GM04504 (cell line): ENCODE results near the gene FBXL17.
"Not testable (repeated sequence)": the region's sequence is repeated elsewhere in the genome, so short reads cannot be mapped to it uniquely, and the experiment has no call there.

Source experiments
- DNase-seq: peaks from one replicate; pipeline ENCODE4 v3.0.0-alpha.2; 2012; ENCODE audit warnings: low read depth

Gene FBXL17

DNA sequence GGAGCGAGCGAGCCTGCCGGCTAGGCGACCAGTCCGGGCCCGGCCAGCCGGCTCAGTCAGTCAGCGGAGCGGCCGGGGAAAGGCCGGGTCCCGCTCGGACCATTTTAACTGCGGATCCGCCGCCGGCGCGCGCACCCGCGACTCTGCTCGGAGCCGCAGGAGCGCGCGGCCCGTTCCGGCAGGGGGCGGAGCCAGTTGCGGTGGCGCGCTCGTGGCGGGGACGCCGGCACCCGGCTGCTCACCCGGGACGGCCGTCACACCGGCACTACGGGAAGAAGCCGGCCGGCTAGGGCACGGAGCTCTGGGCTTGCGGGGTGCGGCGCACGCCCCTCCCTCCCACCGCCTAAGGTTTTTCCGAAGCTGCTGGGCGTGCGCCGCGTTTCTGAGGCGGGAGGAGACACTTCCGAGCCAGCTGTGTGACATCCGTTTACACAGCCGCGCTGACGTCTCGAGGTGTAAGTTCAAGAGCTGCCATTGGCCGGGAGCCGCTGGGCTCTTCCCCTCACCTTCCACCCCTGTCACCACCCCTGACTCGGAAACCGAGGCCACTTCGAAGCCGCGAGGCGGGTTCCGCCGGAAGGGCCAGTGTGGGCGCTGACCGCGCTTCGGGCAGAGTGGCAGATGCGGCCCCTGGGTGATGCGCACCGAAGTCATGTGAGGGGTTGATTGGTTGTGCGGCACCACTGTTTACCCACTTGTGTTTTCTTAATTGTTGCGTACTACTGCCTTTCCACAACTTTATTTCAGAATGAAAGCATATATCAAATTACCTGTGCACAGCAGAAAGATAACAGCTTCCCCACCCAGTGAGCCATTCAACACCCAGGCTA lies at the start of gene FBXL17:
Gene FBXL17 (minus strand): TSS at position 145 of the 830 bp plus-strand sequence.
- DNase-seq = peak; percentile 79

DNA sequence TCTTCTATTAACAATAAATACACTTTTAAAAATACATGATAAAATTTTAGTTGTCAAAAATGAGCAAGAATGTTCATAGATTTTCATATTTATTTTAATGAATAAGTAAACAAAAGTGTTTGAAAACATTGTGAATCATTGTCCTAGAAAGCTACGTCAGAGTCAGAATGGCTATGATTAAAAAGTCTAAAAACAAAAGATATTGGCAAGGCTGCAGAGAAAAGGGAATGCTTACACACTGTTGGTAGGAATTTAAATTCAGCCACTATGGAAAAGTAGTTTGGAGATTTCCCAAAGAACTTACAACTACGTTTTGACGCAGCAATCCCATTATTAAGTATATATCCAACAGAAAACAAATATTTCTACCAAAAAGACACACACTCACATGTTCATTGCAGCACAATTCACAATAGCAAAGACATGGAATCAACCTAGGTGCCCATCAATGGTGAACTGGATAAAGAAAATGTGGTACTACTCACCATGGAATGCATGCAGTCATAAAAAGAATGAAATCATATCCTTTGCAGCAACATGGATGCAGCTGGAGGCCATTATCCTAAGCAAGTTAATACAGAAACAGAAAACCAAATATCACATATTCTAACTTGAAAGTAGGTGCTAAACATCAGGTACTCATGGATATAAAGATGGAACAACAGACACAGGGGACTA lies 49.2 kb upstream of the FBXL17 start:
- DNase-seq = peak; percentile 22

DNA sequence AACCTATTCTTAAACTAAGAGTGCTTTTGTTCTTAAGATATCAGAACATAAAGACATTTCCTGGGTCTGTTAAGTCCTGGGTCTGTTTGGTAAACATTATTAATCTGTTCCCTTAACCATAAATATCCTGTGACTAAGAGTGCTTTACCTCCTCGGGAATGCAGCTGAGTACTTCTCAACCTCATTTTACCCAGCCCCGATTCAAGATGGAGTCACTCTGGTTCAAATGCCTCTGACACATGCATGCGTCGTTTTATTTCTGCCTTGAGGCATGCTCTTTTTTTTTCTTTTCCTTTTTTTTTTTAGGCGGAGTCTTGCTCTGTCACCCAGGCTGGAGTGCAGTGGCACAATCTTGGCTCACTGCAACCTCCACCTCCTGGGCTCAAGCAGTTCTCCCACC lies 39.8 kb upstream of the FBXL17 start:
- DNase-seq = no peak

DNA sequence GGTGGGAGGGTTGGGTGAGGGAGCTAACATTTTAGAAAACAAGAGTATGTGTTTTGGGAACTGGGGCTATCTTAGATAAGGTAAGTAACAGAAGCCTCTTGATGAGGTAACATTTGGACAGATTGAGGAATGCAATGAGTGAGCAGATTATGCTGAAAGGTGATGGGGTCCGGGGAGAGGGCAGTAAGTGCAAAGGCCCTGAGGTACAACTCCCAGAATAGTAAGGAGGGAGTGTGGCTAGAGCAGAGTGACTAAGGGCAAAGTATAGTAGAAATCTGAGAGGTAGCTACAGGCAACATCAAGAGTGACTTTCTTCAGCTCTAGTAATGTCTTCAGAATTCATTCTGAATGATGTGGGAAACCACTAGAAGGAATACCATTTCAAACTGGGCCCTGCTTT lies 38.9 kb upstream of the FBXL17 start:
- DNase-seq = no peak

DNA sequence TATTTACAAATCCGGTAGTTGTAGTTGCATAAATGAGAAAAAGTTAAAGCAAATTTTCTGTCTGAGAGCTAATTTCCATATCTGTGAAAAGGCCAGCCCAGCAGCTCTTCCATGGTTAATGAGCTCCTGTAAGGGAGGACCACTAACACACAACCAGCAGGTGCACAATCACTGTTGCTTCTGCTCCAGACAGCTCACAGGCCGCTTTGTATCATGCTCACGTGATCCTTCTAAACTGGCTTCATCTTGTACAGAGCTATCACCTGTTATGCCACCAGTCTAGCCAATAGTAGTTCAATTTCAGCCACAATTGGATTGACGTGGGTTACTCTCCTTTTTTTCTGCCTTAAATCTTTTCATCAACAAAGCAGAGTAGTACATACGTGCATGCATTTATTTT lies 38.3 kb upstream of the FBXL17 start:
- no peak for DNase-seq

DNA sequence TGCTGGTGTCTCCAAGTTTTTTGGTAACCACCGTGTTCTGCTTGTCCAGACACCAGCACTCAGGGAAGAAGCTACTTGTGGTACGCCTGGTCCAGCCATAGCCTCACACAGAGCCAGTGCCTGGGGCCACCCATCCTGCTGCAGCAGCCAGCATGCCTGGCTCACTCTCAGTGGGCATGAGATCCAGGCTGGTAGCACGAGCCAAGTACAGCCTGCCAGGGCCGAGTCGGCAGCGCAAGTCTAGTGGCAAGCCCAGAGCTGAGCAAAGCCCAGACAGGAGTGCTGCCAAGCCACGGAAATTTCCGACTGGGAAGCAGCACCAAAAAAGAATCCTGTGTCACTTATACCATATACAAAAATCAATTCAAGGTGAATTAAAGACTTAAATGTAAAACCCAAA lies 36.3 kb upstream of the FBXL17 start:
- no peak for DNase-seq

DNA sequence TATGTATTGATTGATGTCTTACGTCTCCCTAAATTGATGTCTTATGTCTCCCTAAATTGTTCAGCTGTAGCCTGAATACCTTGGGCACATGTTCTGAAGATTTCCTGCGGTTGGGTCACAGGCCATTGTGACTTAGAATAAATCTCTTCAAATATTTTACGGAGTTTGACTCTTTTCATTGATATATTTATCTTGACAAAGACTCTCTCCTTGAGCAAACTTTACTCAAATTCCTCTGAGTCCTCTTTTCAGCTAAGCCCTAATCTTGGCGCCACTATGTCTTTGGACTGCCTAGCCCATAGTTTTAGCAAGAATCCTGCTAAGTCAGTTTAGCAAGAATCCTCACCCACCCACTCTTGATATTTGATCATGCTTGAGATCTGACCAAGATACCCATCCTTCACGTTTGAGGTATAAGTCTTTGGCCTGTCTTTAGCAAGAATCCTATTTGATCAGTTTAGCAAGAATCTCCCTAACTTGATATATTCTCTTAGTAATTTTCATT lies 35.3 kb upstream of the FBXL17 start:
- no peak for DNase-seq

DNA sequence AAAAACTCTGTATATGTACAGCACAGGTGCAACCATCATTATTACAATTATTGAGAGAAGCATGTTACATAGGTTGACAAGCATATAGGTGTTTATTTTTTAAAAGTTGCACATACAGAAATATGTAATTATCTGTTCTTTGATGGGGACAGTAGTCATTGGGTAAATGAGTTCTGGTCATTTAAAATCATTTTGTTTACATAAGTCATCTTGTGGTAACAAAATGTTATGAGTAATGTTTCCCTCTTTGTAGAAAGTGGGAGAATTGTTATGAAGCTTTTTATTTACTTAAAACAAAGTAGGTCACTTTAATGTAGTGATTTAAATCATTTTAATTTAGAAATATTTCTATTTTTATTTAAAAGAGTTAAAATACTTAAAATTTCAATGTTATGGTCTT lies 33.8 kb upstream of the FBXL17 start:
- DNase-seq = no peak

DNA sequence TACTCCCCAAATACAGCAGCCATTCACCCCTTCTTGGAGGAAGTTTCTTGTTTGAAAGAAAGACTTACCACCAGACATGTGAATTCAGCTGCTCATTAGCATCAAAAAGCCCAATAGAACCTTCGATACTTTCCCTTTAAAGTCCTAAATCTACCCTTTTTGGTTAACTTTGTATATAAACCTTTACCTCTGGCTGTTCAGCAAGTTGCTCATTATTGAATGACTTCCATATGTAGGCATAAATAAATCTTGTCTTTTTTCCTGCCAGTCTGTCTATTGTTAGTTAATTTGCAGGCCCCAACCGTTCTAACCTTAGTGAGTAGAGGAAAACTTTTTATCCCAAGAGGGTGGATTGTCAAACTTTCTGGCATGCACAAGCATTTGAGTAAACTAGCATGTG lies 27.9 kb upstream of the FBXL17 start:
- no peak for DNase-seq

DNA sequence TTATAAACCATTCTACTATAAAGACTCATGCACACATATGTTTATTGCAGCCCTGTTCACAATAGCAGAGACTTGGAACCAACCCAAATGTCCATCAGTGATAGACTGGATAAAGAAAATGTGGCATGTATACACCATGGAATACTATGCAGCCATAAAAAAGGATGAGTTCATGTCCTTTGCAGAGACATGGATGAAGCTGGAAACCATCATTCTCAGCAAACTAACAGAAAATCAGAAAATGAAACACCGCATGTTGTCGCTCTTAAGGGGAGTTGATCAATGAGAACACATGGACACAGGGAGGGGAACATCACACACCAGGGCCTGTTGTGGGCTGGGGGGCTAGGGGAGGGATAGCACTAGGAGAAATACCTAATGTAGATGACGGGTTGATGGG lies 23.3 kb upstream of the FBXL17 start:
- not testable (repeated sequence) for DNase-seq

DNA sequence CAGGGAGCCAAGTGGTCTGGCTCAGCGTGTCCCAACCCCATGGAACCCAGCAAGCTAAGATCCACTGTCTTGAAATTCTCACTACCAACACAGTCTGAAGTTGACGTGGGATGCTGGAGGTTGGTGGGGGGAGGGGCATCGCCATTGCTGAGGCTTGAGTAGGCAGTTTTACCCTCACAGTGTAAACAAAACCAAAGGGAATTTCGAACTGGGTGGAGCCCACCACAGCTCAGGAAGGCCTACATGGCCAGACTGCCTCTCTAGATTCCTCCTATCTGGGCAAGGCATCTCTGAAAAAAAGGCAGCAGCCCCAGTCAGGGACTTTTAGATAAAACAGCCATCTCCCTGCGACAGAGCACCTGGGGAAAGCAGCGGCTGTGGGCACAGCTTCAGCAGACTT lies 17.1 kb upstream of the FBXL17 start:
- no peak for DNase-seq

DNA sequence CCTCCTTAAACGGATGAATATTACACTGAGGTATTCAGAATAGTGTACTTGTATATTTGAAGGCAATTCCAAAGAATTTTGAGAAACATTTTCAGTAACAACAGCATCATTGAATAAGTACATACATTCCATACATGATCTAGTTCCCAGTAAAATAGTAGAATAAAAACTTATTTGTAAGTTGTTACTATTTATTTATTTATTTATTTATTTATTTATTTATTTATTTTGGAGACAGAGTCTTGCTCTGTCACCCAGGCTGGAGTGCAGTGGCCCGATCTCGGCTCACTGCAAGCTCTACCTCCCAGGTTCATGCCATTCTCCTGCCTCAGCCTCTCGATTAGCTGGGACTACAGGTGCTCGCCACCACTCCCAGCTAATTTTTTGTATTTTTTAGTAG lies 14.9 kb upstream of the FBXL17 start:
- not testable (repeated sequence) for DNase-seq

DNA sequence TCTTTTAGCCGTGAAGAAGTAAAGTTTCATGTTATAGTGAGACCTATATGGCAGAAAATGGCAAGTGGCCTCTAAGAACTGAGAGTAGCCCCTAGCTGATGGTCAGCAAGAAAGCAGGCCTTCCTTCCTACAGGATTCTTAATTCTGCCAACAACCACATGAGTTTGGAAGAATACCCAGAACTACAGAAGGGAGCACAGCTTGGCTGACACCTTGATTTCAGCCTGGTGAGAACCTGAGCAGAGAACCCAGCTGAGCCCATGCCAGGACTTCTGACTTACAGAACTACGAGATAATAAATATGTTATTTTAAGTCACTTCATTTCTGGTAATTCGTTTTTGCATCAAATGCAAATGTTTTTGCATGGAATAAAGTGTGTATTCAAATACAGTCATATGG lies 5.9 kb upstream of the FBXL17 start:
- DNase-seq = no peak

DNA sequence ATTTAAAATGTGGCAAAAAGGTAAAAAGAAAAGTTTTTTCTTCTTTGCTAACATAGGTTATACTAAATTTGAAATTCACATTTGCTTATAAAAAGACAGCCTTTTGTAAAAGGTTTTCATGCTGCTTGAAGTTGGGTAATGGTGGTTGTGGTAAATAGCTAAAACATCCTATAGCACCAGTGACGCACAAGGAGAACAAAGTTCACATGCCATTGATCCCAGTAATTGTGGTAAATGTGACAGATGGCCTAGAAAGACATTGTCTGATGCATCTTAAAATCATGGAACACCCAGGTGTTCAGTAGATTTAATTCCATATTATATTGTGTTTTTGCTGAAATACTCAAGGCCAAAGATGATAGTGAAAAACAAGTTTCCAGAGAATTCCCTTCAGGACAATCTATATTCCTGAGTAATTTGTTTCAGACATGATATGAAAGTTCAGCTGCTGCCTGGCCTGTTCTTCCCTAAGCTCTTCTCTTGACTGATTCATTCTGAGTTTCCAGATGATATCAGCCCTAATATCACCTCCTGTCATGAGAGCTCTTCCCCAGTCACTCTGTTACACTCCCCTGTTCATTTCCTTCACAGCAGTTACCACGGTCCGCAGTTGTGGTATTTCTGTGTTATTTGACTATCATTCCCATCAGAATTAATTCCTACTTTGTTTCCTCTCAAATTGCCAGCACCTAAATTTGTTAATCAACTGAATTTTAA lies 4.6 kb upstream of the FBXL17 start:
- peak; percentile 10 for DNase-seq

DNA sequence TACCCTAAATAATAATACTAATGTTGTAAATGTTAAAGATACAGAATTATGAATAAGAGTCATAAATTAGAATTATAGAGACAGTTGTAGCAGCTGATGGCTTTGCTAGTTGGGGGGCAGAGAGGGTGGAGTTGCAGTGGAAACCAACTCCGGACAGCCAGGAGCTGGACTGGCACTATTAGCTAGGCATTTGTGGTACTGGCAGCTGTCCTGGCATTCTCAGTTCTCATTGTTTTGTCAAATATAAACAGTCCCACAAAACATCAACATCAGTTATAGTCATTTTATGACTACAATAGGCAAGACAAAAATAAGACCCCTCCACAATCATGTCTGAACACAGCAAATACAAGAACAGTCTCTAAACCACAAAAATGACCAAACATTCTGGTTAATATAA lies 2.8 kb upstream of the FBXL17 start:
- no peak for DNase-seq

DNA sequence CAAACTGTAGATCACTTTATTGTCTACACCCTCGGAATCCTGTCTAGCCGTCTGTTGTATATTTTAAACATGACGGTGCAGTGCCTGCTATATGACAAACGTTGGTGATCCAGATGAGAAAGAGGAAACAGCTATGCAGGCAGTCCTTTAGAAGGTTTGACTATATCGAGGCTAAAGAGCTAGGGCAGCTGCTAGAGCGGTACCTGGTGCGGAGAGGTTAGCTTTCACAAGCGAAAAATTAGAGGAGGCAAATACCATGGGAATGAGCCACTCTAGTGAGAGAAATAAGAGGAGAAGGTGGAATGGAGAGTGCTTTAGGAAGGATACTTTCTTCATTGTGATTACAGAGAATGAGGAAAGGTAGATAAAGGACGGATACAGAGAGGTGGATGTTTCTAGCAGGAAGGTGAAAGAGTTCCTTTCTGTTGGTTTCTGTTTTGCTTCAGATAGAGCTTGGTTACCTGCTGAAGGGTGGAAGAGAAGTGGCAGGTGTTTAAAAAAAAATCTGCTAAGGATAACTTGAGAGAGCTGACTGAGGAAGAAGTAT lies 959 bp upstream of the FBXL17 start:
- no peak for DNase-seq

DNA sequence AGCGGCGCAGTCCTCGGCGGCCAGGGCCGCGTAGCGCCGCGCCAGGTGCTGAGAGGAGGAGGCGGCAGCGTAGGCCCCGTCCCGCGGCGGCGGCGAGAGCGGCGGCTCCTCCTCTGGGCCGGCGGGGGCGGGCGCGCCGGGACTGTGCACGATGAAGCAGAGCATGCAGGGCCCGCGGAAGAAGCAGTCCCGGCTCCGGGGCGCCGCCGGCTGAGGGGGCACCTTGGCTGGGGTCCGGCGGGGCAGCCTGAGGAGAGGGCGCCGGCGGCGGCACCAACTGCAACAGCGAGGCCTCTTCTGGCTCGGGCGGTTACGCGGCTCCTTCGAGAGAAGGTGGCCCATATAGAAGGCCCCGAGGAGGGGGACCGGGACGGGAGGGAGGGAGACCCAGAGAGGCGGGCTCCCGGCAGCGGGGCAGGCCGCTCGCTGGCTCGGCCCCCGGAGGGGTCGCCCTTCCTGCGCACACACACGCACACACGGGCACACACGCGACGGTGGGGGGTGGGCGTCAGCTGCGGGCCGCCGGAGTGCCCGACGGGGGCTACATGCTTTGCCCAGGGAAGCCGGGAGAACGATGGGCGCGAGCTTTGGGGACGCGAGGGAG lies 446 bp downstream of the FBXL17 start:
- peak; percentile 33 for DNase-seq

DNA sequence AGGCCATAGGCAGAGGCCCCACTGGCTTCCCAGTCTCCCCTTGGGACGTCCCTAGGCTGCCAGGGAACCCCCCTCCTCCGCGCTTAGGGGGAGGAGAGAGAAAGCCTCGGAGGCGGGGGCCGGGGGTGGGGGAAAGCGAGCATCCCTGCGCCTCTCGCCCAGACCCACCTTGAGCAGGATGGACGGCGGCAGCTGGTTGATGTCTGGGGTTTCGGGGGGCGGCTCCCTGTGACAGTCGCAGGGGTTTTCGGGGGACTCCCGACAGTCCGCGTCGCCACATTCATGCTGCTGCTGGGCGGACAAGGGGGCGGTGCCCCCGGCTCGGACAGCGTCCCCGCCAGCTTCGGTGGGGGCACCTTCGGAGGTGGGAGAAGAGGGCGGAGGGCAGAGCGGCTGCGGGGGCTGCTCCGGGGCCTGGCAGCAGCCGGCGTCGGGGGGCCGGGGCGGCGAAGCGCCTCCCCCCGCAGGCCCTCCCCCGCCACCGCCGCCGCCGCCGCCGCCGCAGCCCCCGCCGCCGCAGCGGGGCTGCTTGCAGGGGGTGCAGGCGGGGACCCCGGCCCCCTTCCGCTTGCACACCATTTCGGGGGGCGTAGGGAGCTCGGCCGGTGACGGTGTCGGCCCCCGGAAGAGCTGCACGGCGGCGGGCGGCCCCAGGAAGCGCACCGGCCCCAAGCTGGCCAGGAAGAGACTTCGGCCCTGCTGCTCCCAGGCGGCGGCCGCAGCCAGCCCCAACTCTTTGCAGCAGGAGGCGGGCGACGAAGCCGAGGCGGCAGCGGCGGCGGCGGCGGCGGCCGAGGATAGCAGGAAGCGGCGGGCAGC lies 1.2 kb downstream of the FBXL17 start:
- DNase-seq = no peak

DNA sequence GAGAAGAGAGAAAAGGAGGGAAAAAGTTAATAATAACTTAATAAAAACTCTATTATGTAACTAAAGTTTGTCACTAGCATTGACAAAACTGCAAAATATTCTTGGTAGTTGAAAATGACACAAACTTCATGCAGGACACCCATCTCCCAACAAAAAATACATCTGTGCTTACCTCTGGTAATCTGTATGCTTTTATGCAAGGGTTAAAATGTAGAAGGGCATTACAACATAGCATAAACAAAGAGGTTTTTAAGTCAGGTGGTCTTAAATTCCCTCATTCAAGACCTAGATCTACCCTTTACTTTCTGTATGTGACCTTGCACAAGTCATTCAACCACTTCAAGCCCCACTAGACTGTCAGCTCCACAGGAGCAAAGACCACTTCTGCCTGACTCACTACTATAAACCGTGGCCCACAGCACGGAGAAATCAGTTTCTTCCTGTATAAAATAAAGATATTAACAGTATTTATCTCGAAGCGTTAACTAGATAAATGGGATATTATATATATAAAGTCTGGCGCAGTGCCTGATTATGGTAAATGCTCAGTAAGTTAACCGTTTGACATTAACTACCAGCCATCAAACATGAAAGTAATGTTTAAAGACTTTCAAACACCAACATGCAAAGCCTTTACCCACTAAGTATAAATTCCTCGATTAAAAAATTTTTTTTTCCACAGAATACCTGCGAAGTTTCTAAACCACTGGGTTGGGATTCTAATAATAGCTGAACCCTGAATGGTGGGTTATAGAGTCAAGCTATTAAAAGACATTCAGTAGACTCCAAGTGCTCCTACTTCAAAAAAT lies 2.0 kb downstream of the FBXL17 start:
- no peak for DNase-seq

DNA sequence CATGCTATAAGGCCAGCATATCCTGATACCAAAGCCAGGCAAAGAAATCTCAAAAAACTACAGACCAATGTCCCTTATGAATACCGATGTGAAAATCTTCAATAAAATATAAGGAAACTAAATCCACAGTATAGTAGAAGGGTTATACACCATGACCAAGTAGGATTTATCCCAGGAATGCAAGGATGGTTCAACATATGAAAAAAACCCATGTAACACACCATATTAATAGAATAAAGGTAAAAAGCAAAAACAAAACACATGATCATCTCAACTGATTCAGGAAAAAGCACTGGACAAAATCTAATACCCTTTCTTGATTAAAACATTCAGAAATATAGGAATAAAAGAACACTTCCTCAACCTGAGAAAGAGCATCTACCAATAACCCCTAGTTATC lies 6.1 kb downstream of the FBXL17 start:
- no peak for DNase-seq
